Stimulated activated naive CD8-positive, alpha-beta T cell treated with anti-CD3 and anti-CD28 coated beads, Interleukin-15, amount 100 ng/mL, for 72 hours (primary cell): ENCODE data around the gene TACC2.

Experiments used
- ATAC-seq: fragments of 150-1000 bp; cut with Tn5 transposase; 2 replicates; pipeline ENCODE4 v1.10.0; 2021; ENCODE audit warnings: mild to moderate bottlenecking, moderate library complexity
- DNase-seq, 2 donors: peaks; one replicate each; pipeline ENCODE4 v3.0.0; 2021 to 2022
- H3K27ac Mint-ChIP-seq, 2 donors: one replicate each; pipeline ENCODE4 v1.8.0; 2022; ENCODE audit warnings: mild to moderate bottlenecking in 2 of 2, mixed read lengths in 2 of 2, moderate library complexity in 2 of 2
- H3K27me3 Mint-ChIP-seq: one replicate; pipeline ENCODE4 v1.8.0; 2022; ENCODE audit warnings: mixed read lengths
- H3K4me1 Mint-ChIP-seq: one replicate; pipeline ENCODE4 v1.8.0; 2022; ENCODE audit warnings: mild to moderate bottlenecking, mixed read lengths
- H3K4me3 Mint-ChIP-seq, 2 donors: one replicate each; pipeline ENCODE4 v1.8.0; 2022; ENCODE audit warnings: mild to moderate bottlenecking in 2 of 2, mixed read lengths in 2 of 2, moderate library complexity in 1 of 2
- H3K9me3 Mint-ChIP-seq, 2 donors: one replicate each; pipeline ENCODE4 v1.8.0; 2022; ENCODE audit warnings: mixed read lengths in 2 of 2

The TACC2 gene

DNA sequence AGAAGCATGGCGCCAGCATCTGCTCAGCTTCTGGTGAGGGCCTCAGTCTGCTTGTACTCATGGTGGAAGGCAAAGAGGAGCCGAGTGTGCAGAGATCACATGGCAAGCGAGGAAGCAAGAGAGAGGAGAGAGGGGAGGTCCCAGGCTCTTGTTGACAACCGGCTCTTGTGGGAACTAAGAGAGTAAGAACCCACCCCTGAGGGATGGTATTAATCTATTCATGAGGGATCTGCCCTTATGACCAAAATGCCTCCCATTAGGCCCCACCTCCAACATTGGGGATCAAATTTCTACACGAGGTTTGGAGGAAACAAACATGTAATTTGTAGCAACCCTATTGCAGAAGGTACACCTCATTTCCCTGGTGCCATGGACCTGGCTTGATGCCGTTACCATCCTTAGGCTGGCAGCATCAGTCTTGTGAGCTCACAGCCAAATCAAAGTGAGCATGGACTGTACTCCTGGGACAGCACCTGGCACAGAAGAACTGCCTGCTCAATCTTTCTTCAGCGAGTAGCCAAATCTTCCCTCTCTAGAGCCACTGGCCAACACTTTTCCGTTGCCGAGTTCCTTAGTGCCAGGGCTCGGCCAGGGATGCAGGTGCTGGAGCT, 288.7 kb downstream of the TACC2 start:
- Mint-ChIP-seq H3K4me3 (no peak overlapping the region), H3K4me1 (peaks cover 4% of the 10 kb centered on the region), H3K9me3 (no peaks in the 10 kb centered on the region), H3K27me3 (peaks cover 38% of the 10 kb centered on the region), H3K27ac (no peak overlapping the region)
- ATAC-seq: no peak
- no peak for DNase-seq

DNA sequence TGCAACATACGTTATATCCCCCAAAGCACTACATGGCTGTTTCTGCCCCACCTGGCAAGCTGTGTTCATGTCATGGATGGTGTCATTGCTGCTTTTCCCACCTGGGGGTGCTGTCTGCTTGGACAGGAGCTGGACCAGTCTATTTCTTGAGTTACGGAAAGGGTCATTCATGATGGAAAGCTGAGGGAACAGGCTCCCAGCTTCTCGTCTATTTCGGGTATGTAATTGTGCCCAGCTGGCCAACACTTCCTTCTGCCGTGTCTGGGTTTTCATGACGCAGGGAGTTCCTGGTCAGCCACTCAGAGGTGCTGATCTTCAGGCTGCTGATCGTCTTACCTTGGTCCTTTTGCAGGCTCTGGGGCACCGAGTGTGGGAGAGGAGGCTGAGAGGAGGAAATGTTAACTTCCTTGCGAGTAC, 290.8 kb downstream of the TACC2 start:
- no peak for ATAC-seq
- no peak overlapping the region for H3K27ac Mint-ChIP-seq
- no peak overlapping the region for H3K4me3 Mint-ChIP-seq
- DNase-seq: peak in 1 of 2 donors; percentile 25
- peaks cover 45% of the 10 kb centered on the region for H3K27me3 Mint-ChIP-seq
- H3K4me1 Mint-ChIP-seq: peaks cover 4% of the 10 kb centered on the region
- no peaks in the 10 kb centered on the region for H3K9me3 Mint-ChIP-seq

DNA sequence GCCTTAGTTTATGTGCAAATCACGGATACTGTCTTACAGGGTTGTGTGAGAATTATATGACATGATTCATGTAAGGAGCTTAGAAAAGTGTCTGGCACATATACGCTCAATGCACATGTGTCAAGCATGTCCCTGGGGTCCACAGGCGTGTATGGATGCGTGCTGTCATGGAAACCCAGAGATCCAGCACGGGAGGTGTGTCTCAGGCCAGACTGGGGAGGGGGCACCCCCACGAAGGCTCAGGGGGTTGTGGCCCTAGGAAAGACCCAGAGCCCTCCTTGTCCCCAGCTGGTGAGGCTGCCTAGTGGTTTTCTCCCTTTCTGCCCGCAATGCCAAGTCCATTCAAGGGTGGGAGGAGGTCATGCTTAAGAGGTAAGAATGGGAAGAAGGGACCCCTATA, 291.2 kb downstream of the TACC2 start:
- DNase-seq: no peak
- H3K27me3 Mint-ChIP-seq: peaks cover 45% of the 10 kb centered on the region

DNA sequence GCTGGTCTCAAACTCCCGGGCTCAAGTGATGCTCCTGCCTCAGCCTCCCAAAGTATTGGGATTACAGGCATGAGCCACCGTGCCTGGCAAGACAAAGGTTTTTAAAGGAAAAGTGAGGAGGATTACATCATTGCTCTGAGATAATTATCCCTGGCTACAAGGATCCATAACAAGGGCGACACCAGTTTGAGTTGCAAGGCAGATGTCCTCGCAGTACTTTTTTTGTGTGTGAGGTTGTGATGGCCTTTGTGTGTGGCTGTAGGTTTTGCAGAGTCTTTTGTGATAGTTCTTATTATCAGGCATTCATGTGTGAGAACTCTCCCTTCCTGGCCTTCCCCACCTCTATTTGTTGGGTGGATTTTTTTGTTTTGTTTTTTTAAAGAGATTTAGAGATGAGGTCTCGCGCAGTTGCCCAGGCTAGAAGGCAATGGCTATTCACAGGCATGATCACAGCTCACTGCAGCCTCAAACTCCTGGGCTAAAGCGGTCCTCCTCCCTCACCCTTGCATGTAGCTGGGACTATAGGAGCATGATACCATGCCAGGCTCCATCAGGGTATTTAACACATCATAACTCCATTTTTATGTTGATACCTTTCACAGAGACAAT, 292.2 kb downstream of the TACC2 start:
- ATAC-seq: no peak
- Mint-ChIP-seq H3K4me3 (no peak overlapping the region), H3K4me1 (peaks cover 4% of the 10 kb centered on the region), H3K27me3 (peaks cover 45% of the 10 kb centered on the region), H3K9me3 (no peaks in the 10 kb centered on the region), H3K27ac (no peak overlapping the region)
- no peak for DNase-seq

More for the DNA sequence above, 291.2 kb downstream of the TACC2 start:
- Mint-ChIP-seq H3K4me1 (peaks cover 4% of the 10 kb centered on the region), H3K27ac (no peak overlapping the region), H3K9me3 (no peaks in the 10 kb centered on the region), H3K4me3 (no peak overlapping the region)
- no peak for ATAC-seq

DNA sequence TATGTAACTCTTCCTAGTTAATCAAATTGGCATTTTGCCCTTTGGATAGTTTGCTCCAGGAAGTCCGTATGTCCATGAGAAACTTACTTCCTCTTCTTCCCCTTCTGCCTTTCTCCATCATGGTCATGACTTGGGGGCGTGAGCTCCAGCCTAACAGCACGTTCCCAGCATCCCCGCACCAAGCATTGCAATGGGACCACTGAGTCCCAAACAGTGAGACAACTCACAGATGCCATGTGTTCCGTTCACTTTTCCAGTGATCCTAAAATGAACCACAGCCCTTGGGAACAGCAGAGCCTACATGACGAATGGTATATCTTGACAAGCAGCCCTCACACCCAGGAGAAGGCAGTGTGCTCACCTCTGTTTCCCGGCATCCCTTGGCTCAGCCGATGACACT, 292.8 kb downstream of the TACC2 start:
- Mint-ChIP-seq H3K4me1 (peaks cover 4% of the 10 kb centered on the region), H3K4me3 (no peak overlapping the region), H3K27ac (no peak overlapping the region), H3K27me3 (peaks cover 46% of the 10 kb centered on the region), H3K9me3 (no peaks in the 10 kb centered on the region)
- ATAC-seq (no peak), DNase-seq (no peak)

DNA sequence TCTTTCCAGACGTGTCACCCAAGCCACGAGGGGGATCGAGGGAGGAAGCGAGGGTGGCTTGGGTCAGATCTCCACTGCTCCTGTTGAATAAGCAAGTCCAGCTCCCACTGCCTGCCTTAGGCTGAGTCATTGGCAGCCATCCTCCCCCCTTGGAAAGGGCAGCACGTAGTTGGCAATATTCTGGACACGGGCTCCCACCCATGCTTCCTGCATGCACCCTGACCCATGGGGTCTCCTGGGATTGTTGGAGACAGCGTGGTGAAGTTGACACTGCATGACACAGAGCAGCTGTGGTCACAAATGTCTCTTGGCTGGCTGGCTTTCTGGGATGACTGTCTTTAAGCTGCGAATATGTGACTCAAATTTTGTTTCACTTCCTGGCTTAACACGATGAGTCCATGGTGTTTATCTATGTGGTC, 293.3 kb downstream of the TACC2 start:
- Mint-ChIP-seq H3K4me1 (peaks cover 4% of the 10 kb centered on the region), H3K27me3 (peaks cover 51% of the 10 kb centered on the region), H3K9me3 (no peaks in the 10 kb centered on the region), H3K4me3 (no peak overlapping the region), H3K27ac (no peak overlapping the region)
- ATAC-seq (no peak), DNase-seq (no peak)

DNA sequence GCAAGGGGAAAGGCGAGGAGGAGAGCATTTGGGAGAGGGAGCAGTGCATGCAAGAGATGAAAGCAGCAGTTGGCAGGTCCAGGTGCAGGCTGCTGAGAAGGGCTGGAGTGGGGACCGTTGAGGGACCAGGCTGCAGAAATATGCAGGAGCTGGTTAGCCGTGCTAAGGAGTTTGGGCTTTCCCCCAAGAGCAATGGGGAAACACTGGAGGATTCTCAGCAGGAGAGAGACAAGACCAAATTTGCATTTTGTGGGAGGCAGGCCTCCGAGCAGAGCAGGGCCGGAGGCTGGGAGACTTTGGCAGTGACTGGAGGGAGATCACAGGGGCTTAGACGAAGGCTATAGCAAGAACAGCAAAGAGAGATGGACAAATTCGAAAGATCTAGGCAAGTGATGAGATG, 293.9 kb downstream of the TACC2 start:
- no peaks in the 10 kb centered on the region for H3K9me3 Mint-ChIP-seq
- H3K4me3 Mint-ChIP-seq: no peak overlapping the region
- ATAC-seq (no peak), DNase-seq (no peak)
- H3K27me3 Mint-ChIP-seq: peaks cover 58% of the 10 kb centered on the region
- H3K4me1 Mint-ChIP-seq: peaks cover 4% of the 10 kb centered on the region
- no peak overlapping the region for H3K27ac Mint-ChIP-seq

DNA sequence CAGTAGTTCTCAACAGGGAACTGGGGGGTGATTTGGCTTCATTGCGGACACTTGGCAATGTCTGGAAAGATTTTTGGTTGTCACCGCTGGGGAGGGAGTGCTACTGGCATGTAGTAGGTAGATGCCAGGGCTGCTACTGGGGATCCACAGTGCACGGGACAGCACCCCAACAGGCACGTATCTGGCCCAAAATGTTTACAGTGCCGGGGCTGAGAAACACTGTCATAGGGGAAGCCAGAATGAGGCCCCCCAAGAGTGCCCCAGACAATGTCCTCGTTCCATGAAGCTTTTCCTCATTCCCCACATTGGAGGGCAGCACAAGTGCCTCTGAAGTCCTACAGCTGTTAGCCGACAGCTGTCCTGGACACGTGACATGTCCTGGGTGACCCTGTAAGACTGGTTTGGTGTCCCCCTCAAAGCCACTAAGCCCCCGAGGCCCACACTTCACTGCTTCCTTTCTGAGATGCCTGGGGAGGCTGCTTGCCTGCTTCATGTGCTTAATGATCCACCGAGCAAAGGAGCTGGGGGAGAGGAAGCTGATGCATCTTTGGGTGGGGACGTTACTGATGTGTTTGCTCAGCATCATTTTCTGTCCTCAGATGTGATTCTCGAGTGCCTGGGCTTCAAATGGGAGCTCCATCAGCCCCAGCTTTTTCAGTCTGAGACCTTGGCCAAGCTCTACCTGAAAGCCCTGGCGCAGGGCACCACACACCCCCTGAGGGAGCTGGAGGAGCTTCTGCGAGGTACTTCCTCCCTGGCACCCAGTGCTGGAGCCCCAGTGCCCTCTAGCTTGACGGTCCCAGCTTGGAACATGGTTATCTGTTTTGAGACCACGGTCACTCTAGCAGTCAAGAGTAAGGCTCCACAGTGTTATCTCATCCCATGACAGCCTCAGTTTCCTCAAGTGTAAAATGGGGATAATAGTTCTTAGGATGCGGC, 296.8 kb downstream of the TACC2 start:
- DNase-seq (no peak), ATAC-seq (no peak)
- Mint-ChIP-seq H3K27ac (no peak overlapping the region), H3K4me1 (no peaks in the 10 kb centered on the region), H3K27me3 (peaks cover 44% of the 10 kb centered on the region), H3K9me3 (no peaks in the 10 kb centered on the region), H3K4me3 (no peak overlapping the region)

DNA sequence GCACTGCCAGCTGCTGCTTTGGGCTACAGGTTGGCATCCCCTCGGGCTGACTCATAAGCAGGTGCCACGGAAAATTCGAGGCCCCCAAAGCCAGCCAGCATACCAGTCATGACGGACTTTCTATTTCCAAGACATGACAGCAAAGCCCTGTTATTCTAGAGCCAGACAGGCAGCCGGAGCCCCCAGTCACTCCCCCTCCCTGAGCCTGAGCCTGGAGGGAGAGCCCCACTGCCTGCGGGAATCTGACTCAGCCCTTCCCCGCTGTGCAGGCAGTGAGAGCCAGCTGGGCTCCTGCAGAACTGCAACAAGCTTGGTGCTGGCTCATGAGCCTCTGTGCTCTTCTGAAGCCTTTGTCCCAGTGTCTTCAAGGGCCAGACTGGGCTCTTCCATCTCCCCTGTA, 297.9 kb downstream of the TACC2 start:
- Mint-ChIP-seq H3K4me1 (no peaks in the 10 kb centered on the region), H3K9me3 (no peaks in the 10 kb centered on the region), H3K27me3 (peaks cover 33% of the 10 kb centered on the region), H3K27ac (no peak overlapping the region), H3K4me3 (no peak overlapping the region)
- DNase-seq: no peak
- ATAC-seq: no peak

DNA sequence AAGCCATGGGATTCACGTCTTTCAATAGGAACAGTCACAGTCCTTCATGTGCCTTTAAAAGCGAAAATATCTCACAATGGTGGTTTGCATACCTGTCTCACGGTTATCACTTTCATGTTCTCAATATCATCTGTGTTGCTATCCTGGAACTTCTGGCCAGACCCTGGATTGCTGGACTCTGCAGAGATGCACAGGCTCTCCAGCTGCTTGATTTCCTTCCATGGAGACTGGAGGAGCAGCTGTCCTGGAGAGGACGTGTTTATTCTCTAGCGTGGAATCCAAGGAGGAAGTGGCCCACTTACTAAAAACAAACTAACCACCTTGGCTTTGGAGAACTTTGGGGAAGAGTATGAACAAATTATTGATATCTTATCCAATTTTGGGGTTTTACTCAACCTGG, 298.6 kb downstream of the TACC2 start:
- ATAC-seq (no peak), DNase-seq (no peak)
- H3K27ac Mint-ChIP-seq: no peak overlapping the region
- H3K9me3 Mint-ChIP-seq: no peaks in the 10 kb centered on the region
- no peaks in the 10 kb centered on the region for H3K4me1 Mint-ChIP-seq
- H3K4me3 Mint-ChIP-seq: no peak overlapping the region
- H3K27me3 Mint-ChIP-seq: peaks cover 26% of the 10 kb centered on the region

DNA sequence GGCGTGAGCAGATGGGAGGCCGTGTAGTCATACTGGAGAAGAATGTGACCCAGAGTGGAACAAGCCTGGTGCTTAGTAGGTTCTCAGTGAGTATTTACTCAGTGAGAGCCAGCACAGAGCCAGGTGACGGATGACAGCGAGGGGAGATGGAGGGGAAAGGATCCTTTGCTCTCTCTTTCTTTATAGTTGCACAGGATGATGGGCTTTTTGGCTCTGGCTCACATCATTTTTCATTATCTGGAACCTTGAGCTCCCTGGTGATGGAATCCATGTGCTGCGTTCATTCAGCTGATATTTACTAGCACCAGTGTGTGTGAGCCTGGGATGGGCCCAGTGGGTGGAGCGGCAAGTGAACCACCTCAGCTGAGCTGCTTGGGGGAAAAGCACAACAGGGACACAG, 299.3 kb downstream of the TACC2 start:
- H3K4me1 Mint-ChIP-seq: peaks cover 4% of the 10 kb centered on the region
- ATAC-seq: no peak
- no peak overlapping the region for H3K27ac Mint-ChIP-seq
- H3K9me3 Mint-ChIP-seq: no peaks in the 10 kb centered on the region
- H3K27me3 Mint-ChIP-seq: peaks cover 19% of the 10 kb centered on the region
- no peak for DNase-seq
- no peak overlapping the region for H3K4me3 Mint-ChIP-seq

DNA sequence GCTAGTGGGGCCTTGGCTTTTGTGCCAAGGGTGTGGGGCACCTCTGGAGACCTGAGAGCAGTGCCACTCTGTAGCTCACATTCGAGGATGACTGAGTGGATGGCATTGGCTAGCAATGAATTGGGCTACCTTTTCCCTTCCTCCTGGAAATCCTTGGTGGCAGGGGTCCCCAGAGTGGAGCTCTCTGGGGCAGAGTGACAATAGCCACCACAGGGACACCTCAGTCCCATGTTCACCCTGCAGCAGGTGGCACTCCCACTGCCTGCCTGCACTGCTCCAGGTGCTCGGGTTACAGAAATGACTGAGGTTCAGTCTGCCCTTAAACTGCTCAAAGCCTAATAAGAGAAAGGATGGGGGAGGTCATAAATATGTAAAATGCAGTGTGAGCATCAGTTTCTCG, 300.0 kb downstream of the TACC2 start:
- Mint-ChIP-seq H3K9me3 (no peaks in the 10 kb centered on the region), H3K4me3 (no peak overlapping the region), H3K27ac (no peak overlapping the region), H3K4me1 (peaks cover 6% of the 10 kb centered on the region), H3K27me3 (peaks cover 18% of the 10 kb centered on the region)
- DNase-seq (no peak), ATAC-seq (no peak)

DNA sequence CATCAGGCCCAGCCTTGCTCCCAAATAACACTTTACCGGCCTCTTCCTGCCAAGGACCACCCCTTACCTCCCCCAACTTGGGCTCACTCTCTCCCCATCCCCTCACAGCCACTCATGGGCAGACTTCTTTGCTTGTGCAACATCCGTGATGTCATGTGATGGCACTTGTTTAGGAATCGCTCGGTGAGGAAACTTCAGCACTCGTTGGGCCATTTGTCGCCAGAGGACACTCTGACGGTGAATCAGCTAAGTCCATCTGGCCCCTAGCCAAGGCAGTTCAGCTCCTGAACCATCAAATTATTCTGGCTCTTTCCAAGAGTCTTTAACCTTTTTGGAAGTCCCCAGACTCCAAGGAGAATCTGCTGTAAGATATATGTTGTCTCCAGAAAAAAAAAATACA, 301.4 kb downstream of the TACC2 start:
- Mint-ChIP-seq H3K9me3 (no peaks in the 10 kb centered on the region), H3K4me1 (peaks cover 13% of the 10 kb centered on the region), H3K27ac (peak overlapping the region in 1 of 2 donors; percentile 29)

DNA sequence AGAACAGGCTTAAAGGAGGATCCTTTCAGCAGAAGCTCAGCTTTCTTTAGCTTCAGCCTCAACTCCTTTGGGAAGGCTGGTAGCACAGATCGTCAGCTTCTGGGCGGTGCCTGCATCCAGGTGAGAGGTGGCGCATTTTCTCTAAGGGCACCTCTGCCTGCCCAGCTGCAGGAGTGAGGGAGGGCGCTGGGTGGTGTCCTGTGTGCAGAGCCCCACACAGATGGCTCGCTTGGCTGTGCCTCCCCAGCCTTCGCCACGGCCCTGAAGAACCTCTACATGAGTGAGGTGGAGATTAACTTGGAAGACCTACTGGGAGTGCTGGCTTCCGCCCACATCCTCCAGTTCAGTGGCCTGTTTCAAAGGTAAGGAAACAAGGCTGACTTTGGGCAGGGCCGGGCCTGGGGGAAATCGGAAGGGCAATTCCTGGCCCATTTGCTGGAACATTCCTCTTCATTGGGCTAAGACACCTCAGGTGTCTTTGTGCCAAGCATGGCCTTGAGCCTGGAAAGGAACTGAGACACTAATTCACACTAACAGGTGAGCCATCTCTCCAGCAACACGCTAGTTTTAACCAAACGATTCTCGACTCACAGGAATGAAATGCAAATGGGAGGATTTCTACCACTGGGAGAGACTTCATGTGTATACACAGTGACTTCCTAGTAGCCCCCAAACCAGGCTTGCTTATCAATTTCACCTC, 302.0 kb downstream of the TACC2 start:
- no peaks in the 10 kb centered on the region for H3K9me3 Mint-ChIP-seq
- H3K27me3 Mint-ChIP-seq: peaks cover 18% of the 10 kb centered on the region
- H3K4me1 Mint-ChIP-seq: peaks cover 16% of the 10 kb centered on the region
- peak overlapping the region in 1 of 2 donors; percentile 29 for H3K27ac Mint-ChIP-seq
- no peak for ATAC-seq
- DNase-seq: no peak
- H3K4me3 Mint-ChIP-seq: no peak overlapping the region

More for the DNA sequence above, 301.4 kb downstream of the TACC2 start:
- H3K27me3 Mint-ChIP-seq: peaks cover 18% of the 10 kb centered on the region
- no peak for DNase-seq
- ATAC-seq: no peak
- no peak overlapping the region for H3K4me3 Mint-ChIP-seq

DNA sequence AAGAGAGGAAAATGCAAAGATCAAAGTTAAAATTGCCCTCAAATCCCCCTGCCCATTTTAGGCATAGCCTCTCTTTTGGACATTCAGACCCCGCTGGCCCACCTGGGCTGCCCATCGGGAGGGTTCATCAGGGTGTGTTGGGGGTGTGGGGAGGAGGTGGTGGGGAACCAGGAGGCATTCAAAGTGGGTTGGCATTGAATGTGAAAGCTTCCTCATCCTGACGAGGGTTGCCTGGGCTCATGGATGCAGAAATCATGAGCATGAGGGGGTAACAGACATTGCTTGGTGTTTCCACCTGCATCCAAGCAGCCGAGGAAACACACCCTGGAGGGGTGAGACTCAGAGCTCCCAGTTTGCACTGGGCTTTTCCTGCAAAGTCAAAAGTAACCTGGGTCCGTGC, 302.8 kb downstream of the TACC2 start:
- no peak for ATAC-seq

More for the DNA sequence above, 302.8 kb downstream of the TACC2 start:
- Mint-ChIP-seq H3K9me3 (no peaks in the 10 kb centered on the region), H3K27me3 (peaks cover 23% of the 10 kb centered on the region), H3K4me1 (peaks cover 16% of the 10 kb centered on the region), H3K4me3 (no peak overlapping the region), H3K27ac (no peak overlapping the region)
- DNase-seq: no peak
